Mesenchymal stem cell (in vitro differentiated cells and primary cell): ENCODE results near the gene PTPA.

Experiments used
- DNase-seq: peaks from one replicate; pipeline ENCODE4 v3.0.0-alpha.2; 2013
- H2AFZ ChIP-seq: one replicate; pipeline ENCODE4 v1.6.1; 2013; ENCODE audit warnings: low read depth, mild to moderate bottlenecking, control low read depth, inconsistent platforms, low read length, moderate library complexity
- H2AK5ac ChIP-seq: 2 replicates; pipeline ENCODE4 v1.6.1; 2013; ENCODE audit warnings: low read length, moderate library complexity, mild to moderate bottlenecking, inconsistent platforms; ENCODE audit not compliant: severe bottlenecking
- H2BK120ac ChIP-seq: one replicate; pipeline ENCODE4 v1.6.1; 2013; ENCODE audit warnings: low read depth, mild to moderate bottlenecking, inconsistent platforms, low read length, moderate library complexity
- H2BK12ac ChIP-seq, 2 experiments: one replicate each; pipeline ENCODE4 v1.6.1; 2013; ENCODE audit warnings: inconsistent platforms in 2 of 2, low read length in 2 of 2, mild to moderate bottlenecking in 2 of 2, moderate library complexity in 2 of 2, control low read depth in 1 of 2
- H2BK15ac ChIP-seq: one replicate; pipeline ENCODE4 v1.6.1; 2013; ENCODE audit warnings: mild to moderate bottlenecking, low read depth, inconsistent platforms; ENCODE audit not compliant: poor library complexity, severe bottlenecking
- H2BK5ac ChIP-seq: 2 replicates; pipeline ENCODE4 v1.6.1; 2013; ENCODE audit warnings: low read depth, mild to moderate bottlenecking, low read length, control low read depth, inconsistent platforms; ENCODE audit not compliant: poor library complexity, severe bottlenecking
- H3K14ac ChIP-seq, 2 experiments: one replicate each; pipeline ENCODE4 v1.6.1; 2013; ENCODE audit warnings: inconsistent platforms in 2 of 2, low read length in 2 of 2, control low read depth in 1 of 2, mild to moderate bottlenecking in 1 of 2, moderate library complexity in 1 of 2
- H3K18ac ChIP-seq, 2 experiments: one replicate each; pipeline ENCODE4 v1.6.1; 2013; ENCODE audit warnings: inconsistent platforms in 2 of 2, low read length in 2 of 2, control low read depth in 1 of 2, low read depth in 1 of 2, mild to moderate bottlenecking in 1 of 2
- H3K23ac ChIP-seq, 2 experiments: one replicate each; pipeline ENCODE4 v1.6.1; 2013; ENCODE audit warnings: inconsistent platforms in 2 of 2, low read length in 2 of 2, mild to moderate bottlenecking in 2 of 2, moderate library complexity in 2 of 2, control low read depth in 1 of 2
- H3K27ac ChIP-seq: 2 replicates; pipeline ENCODE4 v1.5.1; 2013; ENCODE audit warnings: mild to moderate bottlenecking, moderate library complexity, low read length, control low read depth, inconsistent platforms; ENCODE audit not compliant: poor library complexity, severe bottlenecking
- H3K27me3 ChIP-seq, 2 experiments: 2 replicates each; pipeline versions ENCODE4 v1.6.1 to v1.7.0; 2013; ENCODE audit warnings: low read length in 2 of 2, mild to moderate bottlenecking in 2 of 2, moderate library complexity in 2 of 2, control low read depth in 1 of 2, inconsistent platforms in 1 of 2; ENCODE audit not compliant: control insufficient read depth in 1 of 2, insufficient read depth in 1 of 2
- H3K36me3 ChIP-seq, 2 experiments: 2 replicates each; pipeline versions ENCODE4 v1.6.1 to v1.7.0; 2013; ENCODE audit warnings: low read length in 2 of 2, control low read depth in 1 of 2, inconsistent platforms in 1 of 2, low read depth in 1 of 2, mild to moderate bottlenecking in 1 of 2; ENCODE audit not compliant: insufficient read depth in 2 of 2, control insufficient read depth in 1 of 2
- H3K4ac ChIP-seq, 2 experiments: one replicate each; pipeline ENCODE4 v1.6.1; 2013; ENCODE audit warnings: inconsistent platforms in 2 of 2, low read length in 2 of 2, mild to moderate bottlenecking in 2 of 2, moderate library complexity in 2 of 2, control low read depth in 1 of 2, low read depth in 1 of 2
- H3K4me1 ChIP-seq: 2 replicates; pipeline ENCODE4 v1.6.1; 2013; ENCODE audit warnings: low read depth, low read length, control low read depth; ENCODE audit not compliant: control insufficient read depth, insufficient read depth
- H3K4me2 ChIP-seq: 2 replicates; pipeline ENCODE4 v1.6.1; 2013; ENCODE audit warnings: low read length, mild to moderate bottlenecking, inconsistent platforms; ENCODE audit not compliant: poor library complexity, severe bottlenecking
- H3K4me3 ChIP-seq, 2 experiments: 2 replicates each; pipeline versions ENCODE4 v1.5.1 to v1.7.0; 2013; ENCODE audit warnings: low read length in 2 of 2, mild to moderate bottlenecking in 2 of 2, control low read depth in 1 of 2, low read depth in 1 of 2; ENCODE audit not compliant: insufficient read depth in 1 of 2
- H3K79me1 ChIP-seq: replicated peaks from 2 replicates; pipeline ENCODE4 v1.6.1; 2013; ENCODE audit warnings: mild to moderate bottlenecking, control low read depth, low read length, inconsistent platforms; ENCODE audit not compliant: poor library complexity, severe bottlenecking
- H3K9ac ChIP-seq: 2 replicates; pipeline ENCODE4 v1.7.0; 2013; ENCODE audit warnings: mild to moderate bottlenecking, low read length, moderate library complexity
- H3K9me3 ChIP-seq: 2 replicates; pipeline ENCODE4 v1.7.0; 2013; ENCODE audit warnings: mild to moderate bottlenecking, low read length; ENCODE audit not compliant: control insufficient read depth
- H4K8ac ChIP-seq: one replicate; pipeline ENCODE4 v1.6.1; 2013; ENCODE audit warnings: inconsistent platforms, mild to moderate bottlenecking, low read length, moderate library complexity
- H4K91ac ChIP-seq: one replicate; pipeline ENCODE4 v1.6.1; 2013; ENCODE audit warnings: mild to moderate bottlenecking, low read length, inconsistent platforms
- WGBS: methylation state at CpG from one replicate; pipeline ENCODE4 v1.1.7; 2013; ENCODE audit warnings: mixed read lengths; 5-methylcytosine and 5-hydroxymethylcytosine counted together

Gene PTPA

GRCh38 chr9:129079829-129080228 lies 31.4 kb upstream of the PTPA start:
- no peaks in the 10 kb centered on the region for H3K27me3 ChIP-seq
- WGBS, result 91% methylated on average over 12 of the region's 13 CpGs

DNA sequence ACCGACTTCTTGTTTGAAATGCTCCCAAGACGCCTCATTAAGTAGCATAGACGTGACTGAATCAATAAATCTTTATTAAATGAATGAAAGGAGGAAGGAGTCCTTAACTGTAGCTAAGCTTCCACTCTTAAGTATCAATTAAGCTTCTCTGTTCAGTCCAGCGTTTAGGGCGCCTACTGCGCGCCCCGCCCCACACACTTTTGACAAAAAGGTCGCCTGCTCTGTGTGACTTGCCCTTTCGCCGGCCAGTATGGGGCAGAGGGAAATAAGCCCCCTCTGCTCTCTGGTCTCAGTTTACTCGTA lies 31.0 kb upstream of the PTPA start:
- peak overlapping the region in 1 of 2 experiments; percentile 11 for H3K18ac ChIP-seq
- no peak overlapping the region for H3K27ac ChIP-seq
- 4% methylated on average over 10 of the region's 12 CpGs for WGBS
- no peak overlapping the region for H4K91ac ChIP-seq
- peak overlapping the region; percentile 33 for H2AFZ ChIP-seq
- H2BK12ac ChIP-seq, result no peak overlapping the region
- no peak overlapping the region for H2AK5ac ChIP-seq
- H3K4ac ChIP-seq, result no peak overlapping the region
- no peak overlapping the region for H2BK15ac ChIP-seq
- H3K14ac ChIP-seq, result no peak overlapping the region
- H3K79me1 ChIP-seq, result peaks cover 37% of the 10 kb centered on the region
- H3K27me3 ChIP-seq, result no peaks in the 10 kb centered on the region
- H4K8ac ChIP-seq, result peak overlapping the region; percentile 82
- no peak overlapping the region for H3K23ac ChIP-seq
- H3K9ac ChIP-seq, result peak overlapping the region; percentile 78
- peaks cover 20% of the 10 kb centered on the region for H3K4me1 ChIP-seq
- DNase-seq, result no peak
- H3K9me3 ChIP-seq, result no peaks in the 10 kb centered on the region
- H3K4me3 ChIP-seq, result peak overlapping the region; percentile 64 to 95
- peak overlapping the region; percentile 87 for H3K4me2 ChIP-seq
- H2BK5ac ChIP-seq, result no peak overlapping the region
- H2BK120ac ChIP-seq, result no peak overlapping the region
- H3K36me3 ChIP-seq, result peaks cover 5 to 12% of the 10 kb centered on the region in 2 experiments

More at GRCh38 chr9:129079829-129080228, 31.4 kb upstream of the PTPA start:
- H4K8ac ChIP-seq, result no peak overlapping the region
- no peak overlapping the region for H2BK120ac ChIP-seq
- H2BK12ac ChIP-seq, result no peak overlapping the region
- peaks cover under 1 to 8% of the 10 kb centered on the region in 2 experiments for H3K36me3 ChIP-seq
- H3K18ac ChIP-seq, result no peak overlapping the region
- no peak for DNase-seq
- H3K14ac ChIP-seq, result no peak overlapping the region
- H3K9me3 ChIP-seq, result no peaks in the 10 kb centered on the region
- peak overlapping the region in 1 of 2 experiments; percentile 95 for H3K4me3 ChIP-seq
- no peak overlapping the region for H3K23ac ChIP-seq
- peak overlapping the region; percentile 87 for H3K4me2 ChIP-seq
- no peak overlapping the region for H3K27ac ChIP-seq
- H3K9ac ChIP-seq, result peak overlapping the region; percentile 78
- H2BK5ac ChIP-seq, result no peak overlapping the region
- no peak overlapping the region for H2BK15ac ChIP-seq
- H2AK5ac ChIP-seq, result no peak overlapping the region
- H3K79me1 ChIP-seq, result peaks cover 33% of the 10 kb centered on the region
- H2AFZ ChIP-seq, result no peak overlapping the region
- no peak overlapping the region for H3K4ac ChIP-seq
- no peak overlapping the region for H4K91ac ChIP-seq
- H3K4me1 ChIP-seq, result peaks cover 19% of the 10 kb centered on the region

DNA sequence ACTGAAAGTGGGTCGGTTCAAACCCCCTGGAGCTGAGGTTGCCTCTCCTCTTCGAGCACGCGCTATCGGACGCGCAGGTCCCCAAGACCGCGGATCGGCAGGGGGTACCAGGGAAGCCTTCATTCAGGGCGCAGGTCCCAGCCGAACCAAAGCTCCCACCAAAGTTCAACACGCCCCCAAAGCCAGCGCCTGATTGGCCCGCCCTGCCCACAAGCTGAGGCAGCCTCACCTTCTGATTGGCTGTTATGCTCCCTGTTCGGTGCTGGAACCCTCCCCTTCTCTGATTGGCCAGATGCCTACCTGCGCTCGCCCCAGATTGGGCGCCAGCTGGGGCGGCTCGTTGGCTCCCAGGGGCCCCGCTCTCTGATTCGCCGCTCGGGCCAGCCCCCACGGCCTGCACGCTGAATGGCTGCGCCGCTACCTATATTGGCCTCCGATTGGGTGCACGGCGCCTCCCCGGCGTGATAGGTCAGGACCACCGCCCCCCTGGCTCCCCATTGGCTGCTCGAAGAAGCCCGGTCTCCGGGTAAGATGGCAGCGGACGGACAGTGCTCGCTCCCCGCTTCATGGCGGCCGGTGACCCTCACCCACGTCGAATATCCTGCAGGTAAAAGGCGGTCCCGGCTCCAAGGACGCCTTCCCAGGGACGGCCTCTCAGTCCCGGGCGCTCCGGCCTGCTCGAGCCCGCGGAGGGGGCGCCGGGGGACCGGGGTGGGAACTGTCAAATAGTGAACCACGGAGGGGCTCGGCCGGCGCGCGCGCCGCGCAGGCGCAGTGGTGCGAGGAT lies 30.4 kb upstream of the PTPA start, which contains the start of gene DOLPP1:
Gene DOLPP1 (plus strand): TSS at position 511 of the 787 bp plus-strand sequence. CDS start 21 bp downstream, at position 532.
- under 1% methylated on average over 66 of the region's 70 CpGs for WGBS
- H3K9ac ChIP-seq, result peak within 1 kb of the TSS; percentile 90
- H2AK5ac ChIP-seq, result no peak within 1 kb of the TSS
- H2BK120ac ChIP-seq, result peak within 1 kb of the TSS; percentile 89
- H3K36me3 ChIP-seq, result peaks cover 10 to 17% of the 10 kb centered on the region in 2 experiments
- peak within 1 kb of the TSS; percentile 38 to 83 for H3K18ac ChIP-seq
- H3K14ac ChIP-seq, result peak within 1 kb of the TSS in 1 of 2 experiments; percentile 19
- H3K79me1 ChIP-seq, result peaks cover 41% of the 10 kb centered on the region
- no peak within 1 kb of the TSS for H2BK12ac ChIP-seq
- peak; percentile 100 for DNase-seq
- H2BK15ac ChIP-seq, result no peak within 1 kb of the TSS
- peak within 1 kb of the TSS; percentile 18 to 47 for H3K4ac ChIP-seq
- H3K4me2 ChIP-seq, result peak within 1 kb of the TSS; percentile 97
- peak within 1 kb of the TSS; percentile 41 for H3K27ac ChIP-seq
- H4K91ac ChIP-seq, result peak within 1 kb of the TSS; percentile 76
- peak within 1 kb of the TSS; percentile 60 for H2AFZ ChIP-seq
- peak within 1 kb of the TSS in 1 of 2 experiments; percentile 53 for H3K23ac ChIP-seq
- peaks cover 20% of the 10 kb centered on the region for H3K4me1 ChIP-seq
- H3K4me3 ChIP-seq, result peak within 1 kb of the TSS; percentile 69 to 95
- no peaks in the 10 kb centered on the region for H3K27me3 ChIP-seq
- H4K8ac ChIP-seq, result peak within 1 kb of the TSS; percentile 82
- peak within 1 kb of the TSS; percentile 60 for H2BK5ac ChIP-seq
- H3K9me3 ChIP-seq, result no peaks in the 10 kb centered on the region

DNA sequence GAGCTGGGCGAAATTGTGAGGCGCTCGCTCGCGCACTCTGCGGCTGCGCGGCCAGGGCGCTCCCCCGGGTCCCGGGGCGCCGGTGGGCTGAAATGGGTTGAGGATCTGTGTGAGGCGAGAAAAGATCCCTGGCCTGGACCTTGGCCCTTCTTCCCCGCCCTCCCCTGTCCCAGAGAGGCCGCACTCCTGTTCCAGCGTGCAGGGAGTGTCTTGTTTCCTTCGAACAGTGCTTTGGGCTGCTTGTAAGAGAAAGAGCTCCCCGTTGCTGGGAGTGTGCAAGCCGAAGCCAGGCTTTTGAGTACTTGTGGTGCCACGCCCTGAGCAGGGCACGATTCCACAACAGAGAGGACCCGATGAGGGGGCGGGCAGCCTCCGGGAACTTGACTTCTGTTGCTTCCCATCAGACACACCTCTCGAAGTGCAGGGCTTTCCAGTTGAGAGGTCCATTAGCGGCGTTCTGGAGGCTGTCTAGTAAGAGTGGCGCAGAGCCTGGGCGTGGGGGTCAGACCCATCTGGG lies 29.8 kb upstream of the PTPA start:
- peaks cover 16 to 24% of the 10 kb centered on the region in 2 experiments for H3K36me3 ChIP-seq
- no peak overlapping the region for H2BK15ac ChIP-seq
- H3K4ac ChIP-seq, result peak overlapping the region; percentile 18 to 29
- peak overlapping the region; percentile 41 for H3K27ac ChIP-seq
- H2BK5ac ChIP-seq, result no peak overlapping the region
- no peak for DNase-seq
- H3K23ac ChIP-seq, result peak overlapping the region in 1 of 2 experiments; percentile 53
- peak overlapping the region; percentile 66 for H4K8ac ChIP-seq
- H3K79me1 ChIP-seq, result peaks cover 43% of the 10 kb centered on the region
- peak overlapping the region; percentile 97 for H3K4me2 ChIP-seq
- peaks cover 20% of the 10 kb centered on the region for H3K4me1 ChIP-seq
- peak overlapping the region; percentile 90 for H3K9ac ChIP-seq
- WGBS, result 5% methylated on average over 18 of the region's 30 CpGs
- H2BK12ac ChIP-seq, result no peak overlapping the region
- H3K18ac ChIP-seq, result peak overlapping the region; percentile 38 to 67
- peak overlapping the region in 1 of 2 experiments; percentile 19 for H3K14ac ChIP-seq
- peak overlapping the region; percentile 89 for H2BK120ac ChIP-seq
- H3K27me3 ChIP-seq, result no peaks in the 10 kb centered on the region
- no peak overlapping the region for H2AK5ac ChIP-seq
- peak overlapping the region; percentile 76 for H4K91ac ChIP-seq
- H3K4me3 ChIP-seq, result peak overlapping the region; percentile 69 to 95
- H3K9me3 ChIP-seq, result no peaks in the 10 kb centered on the region
- H2AFZ ChIP-seq, result peak overlapping the region; percentile 55
